GM12878 (cell line): ENCODE data around the gene TUBA8. TPM values are rescaled to one million over a fixed set of nuclear protein-coding genes. Genes with fewer than 3 reads are reported as not detected.

Source experiments
- ATAC-seq: fragments of 200-7000 bp; cut with Tn5 transposase; 3 replicates; pipeline ENCODE4 v1.9.1; 2020; ENCODE audit warnings: mild to moderate bottlenecking, moderate library complexity
- BruUV-seq: library from RNA; stranded (reverse); fragments of 400-500 nt; replicated peaks from 2 replicates; lab custom pipeline; 2021; lab: Mats Ljungman, UMichigan
- CTCF ChIA-PET: fragments of 300-600 bp; sonication (Branson Sonifier 250); formaldehyde crosslinking; extraction: SDS; loops from one replicate; lab custom pipeline; 2021; ENCODE audit warnings: inconsistent platforms; lab: Yijun Ruan, JAX
- POLR2A ChIA-PET: fragments of 350-600 bp; formaldehyde crosslinking; extraction: SDS; loops from one replicate; lab custom pipeline; 2021; ENCODE audit warnings: inconsistent platforms; lab: Charles Lee
- RAD21 ChIA-PET: fragments of 300-600 bp; sonication (Branson Sonifier 250); formaldehyde crosslinking; loops from one replicate; lab custom pipeline; 2023; ENCODE audit warnings: antibody characterized with exemption; ENCODE audit not compliant: unreplicated experiment; lab: Charles Lee
- SMC1A ChIA-PET: fragments of 300-600 bp; sonication (Branson Sonifier 250); formaldehyde crosslinking; loops from one replicate; lab custom pipeline; 2023; ENCODE audit not compliant: unreplicated experiment, uncharacterized antibody; lab: Charles Lee
- DNase-seq: peaks from one replicate; pipeline ENCODE4 v3.0.0-alpha.2; 2011; ENCODE audit warnings: low read depth, low spot score
- FAIRE-seq: peaks from 3 replicates; lab custom pipeline; 2011; peaks lifted over from hg19 to GRCh38; lab: Jason Lieb, UNC
- H2AFZ ChIP-seq: 2 replicates; pipeline ENCODE4 v1.6.0; 2011; ENCODE audit warnings: low read depth, low read length, control low read depth; ENCODE audit not compliant: control insufficient read depth
- H3K27ac ChIP-seq: 2 replicates; pipeline ENCODE4 v1.5.1; 2011; ENCODE audit warnings: control low read depth; ENCODE audit not compliant: control insufficient read depth, insufficient read depth
- H3K27me3 ChIP-seq, 2 experiments: replicated peaks in 1 of 2; 2 replicates each; pipeline versions ENCODE4 v1.6.0 to v1.6.1; 2011; ENCODE audit warnings: low read length in 1 of 2; ENCODE audit not compliant: control insufficient read depth in 2 of 2, insufficient read depth in 2 of 2
- H3K36me3 ChIP-seq, 2 experiments: 2 replicates each; pipeline ENCODE4 v1.5.1; 2011; ENCODE audit warnings: low read length in 1 of 2; ENCODE audit not compliant: control insufficient read depth in 2 of 2, insufficient read depth in 2 of 2
- H3K4me1 ChIP-seq: 2 replicates; pipeline ENCODE4 v1.6.1; 2011; ENCODE audit warnings: mild to moderate bottlenecking, low read length, moderate library complexity, mixed read lengths; ENCODE audit not compliant: control insufficient read depth, insufficient read depth
- H3K4me2 ChIP-seq: 2 replicates; pipeline ENCODE4 v1.6.0; 2011; ENCODE audit warnings: control low read depth; ENCODE audit not compliant: control insufficient read depth, insufficient read depth
- H3K4me3 ChIP-seq: fragments of 200-600 bp; sonication (generic); 2 replicates; pipeline ENCODE4 v1.5.1; 2016
- H3K79me2 ChIP-seq: 2 replicates; pipeline ENCODE4 v1.6.0; 2011; ENCODE audit warnings: low read length; ENCODE audit not compliant: control insufficient read depth, insufficient read depth
- H3K9ac ChIP-seq: 2 replicates; pipeline ENCODE4 v1.8.0; 2011; ENCODE audit warnings: low read length, control low read depth, mixed read lengths; ENCODE audit not compliant: control insufficient read depth, insufficient read depth
- H3K9me3 ChIP-seq: replicated peaks from 3 replicates; pipeline ENCODE4 v1.5.1; 2011; ENCODE audit warnings: mild to moderate bottlenecking, low read length; ENCODE audit not compliant: control insufficient read depth, insufficient read depth
- H4K20me1 ChIP-seq: 2 replicates; pipeline ENCODE4 v1.6.0; 2011; ENCODE audit not compliant: control insufficient read depth, insufficient read depth
- BHLHE40 ChIP-seq, 2 experiments: fragments of 450-650 bp in 1 of 2; IDR thresholded peaks; 2 replicates each; pipeline ENCODE4 v1.6.1; 2011 to 2017; ENCODE audit warnings: low read depth in 2 of 2, borderline replicate concordance in 1 of 2, improper control_type of control experiment in 1 of 2, low read length in 1 of 2, mild to moderate bottlenecking in 1 of 2
- CBX3 ChIP-seq: fragments of 200-600 bp; sonication (generic); IDR thresholded peaks from 2 replicates; pipeline ENCODE4 v1.6.1; 2016; ENCODE audit warnings: low read depth, borderline replicate concordance
- ESRRA ChIP-seq: IDR thresholded peaks from 2 replicates; pipeline ENCODE4 v1.6.1; 2012; ENCODE audit warnings: mild to moderate bottlenecking, low read length, improper control_type of control experiment
- GATAD2B ChIP-seq: fragments of 450-650 bp; conservative IDR thresholded peaks from 2 replicates; pipeline ENCODE4 v1.6.1; 2017; ENCODE audit warnings: low read depth, mild to moderate bottlenecking, moderate library complexity
- HCFC1 ChIP-seq: fragments of 150-350 bp; IDR thresholded peaks from 2 replicates; pipeline ENCODE4 v1.6.1; 2014; ENCODE audit warnings: low read length
- MTA2 ChIP-seq: fragments of 450-650 bp; IDR thresholded peaks from 2 replicates; pipeline ENCODE4 v1.6.1; 2016; ENCODE audit warnings: low read depth, mild to moderate bottlenecking, moderate library complexity
- NRF1 ChIP-seq: conservative IDR thresholded peaks from 2 replicates; pipeline ENCODE4 v1.6.1; 2011; ENCODE audit warnings: mild to moderate bottlenecking, low read depth, low read length, improper control_type of control experiment
- PAX8 ChIP-seq: fragments of 450-650 bp; IDR thresholded peaks from 2 replicates; pipeline ENCODE4 v1.6.1; 2017; ENCODE audit warnings: mild to moderate bottlenecking, moderate library complexity
- RCOR1 ChIP-seq: conservative IDR thresholded peaks from 2 replicates; pipeline ENCODE4 v1.6.1; 2012; ENCODE audit warnings: low read depth, low read length, improper control_type of control experiment
- SMC3 ChIP-seq: IDR thresholded peaks from 2 replicates; pipeline ENCODE4 v1.6.1; 2011; ENCODE audit warnings: low read length, improper control_type of control experiment, borderline replicate concordance
- TCF3 ChIP-seq: IDR thresholded peaks from 2 replicates; pipeline ENCODE4 v1.6.1; 2012; ENCODE audit warnings: low read depth, mild to moderate bottlenecking, low read length, borderline replicate concordance; ENCODE audit not compliant: insufficient read depth
- WGBS: methylation state at CpG from one replicate; pipeline ENCODE4 v1.1.6; 2016; ENCODE audit warnings: low lambda C conversion rate; ENCODE audit not compliant: insufficient replicate concordance, insufficient coverage; ENCODE audit errors: missing lambda C conversion rate; 5-methylcytosine and 5-hydroxymethylcytosine counted together
- in situ Hi-C: fragments of 300-500 bp; cut with MboI; formaldehyde crosslinking; loops from 9 replicates; pipeline ENCODE4 v1.14.3; 2018; ENCODE audit warnings: mixed read lengths
- intact Hi-C: fragments of 100-400 bp; cut with micrococcal nuclease; formaldehyde crosslinking; loops from one replicate; pipeline ENCODE4 v1.14.2; 2022; ENCODE audit not compliant: unreplicated experiment
- polyA plus RNA-seq, 11 experiments: library from polyadenylated mRNA; depleted of rRNA in 4 of 11; unstranded in 6 of 11; stranded (reverse) in 5 of 11; fragments of >200 nt; fragmentation: Nextera tagmentation in 4 of 11; fragmentation: Illumina TruSeq in 1 of 11; extraction: Ambion mirVana in 4 of 11; extraction: Trizol in 1 of 11; gene quantifications; 1 replicate in 1 of 11; 2 replicates in 10 of 11; pipeline versions ENCODE4 v1.2.1 to v1.2.3, GENCODE V29; 2011 to 2016; ENCODE audit warnings: inconsistent platforms in 2 of 11, missing spikeins in 2 of 11, low read depth in 1 of 11
- total RNA-seq, 4 experiments: library from RNA; depleted of rRNA in 3 of 4; stranded (reverse); fragments of >200 nt in 3 of 4; fragmentation: Illumina TruSeq in 1 of 4; extraction: Trizol in 1 of 4; gene quantifications; 2 replicates each; pipeline versions ENCODE4 v1.2.1 to v1.2.3, GENCODE V29; 2013 to 2021
- TF ChIP-seq, protein P1 (sequence below): fragments of 450-650 bp; IDR thresholded peaks from 2 replicates; pipeline ENCODE4 v1.6.1; 2017; ENCODE audit warnings: low read depth, mild to moderate bottlenecking, moderate library complexity
- TF ChIP-seq, protein P2 (sequence below): IDR thresholded peaks from 2 replicates; pipeline ENCODE4 v1.6.1; 2012; ENCODE audit warnings: low read length, inconsistent platforms
- TF ChIP-seq, protein P3 (sequence below): fragments of 450-650 bp; IDR thresholded peaks from 2 replicates; pipeline ENCODE4 v1.6.1; 2016; ENCODE audit warnings: mild to moderate bottlenecking
- TF ChIP-seq, protein P4 (sequence below): IDR thresholded peaks from 2 replicates; pipeline ENCODE4 v1.6.1; 2012; ENCODE audit warnings: low read depth, low read length, improper control_type of control experiment

TUBA8 gene
- total and polyA plus RNA-seq, 10 of the 15 experiments (the other 5 are each of a cell fraction or from before 2014, with no cell fraction given) = 2.2 to 30.3 (median 21.0) TPM

DNA sequence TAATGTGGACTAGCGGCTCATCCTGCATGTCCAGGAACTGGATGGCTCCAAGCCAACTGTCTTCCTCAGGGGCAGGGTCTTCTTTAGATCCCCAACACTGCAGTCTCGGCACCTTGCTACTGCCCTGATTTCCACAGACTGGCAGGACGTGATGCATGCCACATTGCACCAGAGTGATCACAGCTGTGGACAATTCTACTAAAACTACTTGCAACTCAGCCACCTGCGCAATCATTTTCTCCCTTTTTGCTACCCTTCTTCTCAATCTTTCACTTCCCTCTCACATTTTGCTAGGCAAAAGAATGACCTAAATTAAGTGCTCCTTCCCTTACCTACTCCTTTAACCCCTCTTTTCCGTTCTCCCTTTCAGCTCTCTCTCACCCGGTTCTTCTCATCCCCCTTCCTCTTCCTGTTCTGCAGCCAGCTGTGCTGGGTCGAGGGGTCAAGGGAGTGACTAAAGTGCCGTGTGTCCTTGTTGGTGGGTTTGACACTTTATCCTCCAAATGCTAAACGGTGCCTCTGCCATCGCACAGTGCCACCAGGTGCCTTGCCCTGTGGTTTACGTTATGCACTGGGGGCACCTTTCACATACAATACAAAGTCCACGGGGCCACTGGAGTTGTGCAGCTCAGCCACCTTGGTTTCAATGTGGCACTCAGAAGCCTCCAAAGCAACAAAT lies 44.3 kb upstream of the TUBA8 start (continued):
- TF ChIP-seq, protein P1, sequence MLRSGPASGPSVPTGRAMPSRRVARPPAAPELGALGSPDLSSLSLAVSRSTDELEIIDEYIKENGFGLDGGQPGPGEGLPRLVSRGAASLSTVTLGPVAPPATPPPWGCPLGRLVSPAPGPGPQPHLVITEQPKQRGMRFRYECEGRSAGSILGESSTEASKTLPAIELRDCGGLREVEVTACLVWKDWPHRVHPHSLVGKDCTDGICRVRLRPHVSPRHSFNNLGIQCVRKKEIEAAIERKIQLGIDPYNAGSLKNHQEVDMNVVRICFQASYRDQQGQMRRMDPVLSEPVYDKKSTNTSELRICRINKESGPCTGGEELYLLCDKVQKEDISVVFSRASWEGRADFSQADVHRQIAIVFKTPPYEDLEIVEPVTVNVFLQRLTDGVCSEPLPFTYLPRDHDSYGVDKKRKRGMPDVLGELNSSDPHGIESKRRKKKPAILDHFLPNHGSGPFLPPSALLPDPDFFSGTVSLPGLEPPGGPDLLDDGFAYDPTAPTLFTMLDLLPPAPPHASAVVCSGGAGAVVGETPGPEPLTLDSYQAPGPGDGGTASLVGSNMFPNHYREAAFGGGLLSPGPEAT = peak; percentile 54
- TF ChIP-seq MTA2 = peak; percentile 46
- no peak for TF ChIP-seq PAX8
- TF ChIP-seq BHLHE40 (IDR thresholded peaks at IDR 0.05; ENCODE audit: borderline replicate concordance in 1 of 2, low read depth in 2 of 2, low read length in 1 of 2) = no peak
- TF ChIP-seq, protein P2, sequence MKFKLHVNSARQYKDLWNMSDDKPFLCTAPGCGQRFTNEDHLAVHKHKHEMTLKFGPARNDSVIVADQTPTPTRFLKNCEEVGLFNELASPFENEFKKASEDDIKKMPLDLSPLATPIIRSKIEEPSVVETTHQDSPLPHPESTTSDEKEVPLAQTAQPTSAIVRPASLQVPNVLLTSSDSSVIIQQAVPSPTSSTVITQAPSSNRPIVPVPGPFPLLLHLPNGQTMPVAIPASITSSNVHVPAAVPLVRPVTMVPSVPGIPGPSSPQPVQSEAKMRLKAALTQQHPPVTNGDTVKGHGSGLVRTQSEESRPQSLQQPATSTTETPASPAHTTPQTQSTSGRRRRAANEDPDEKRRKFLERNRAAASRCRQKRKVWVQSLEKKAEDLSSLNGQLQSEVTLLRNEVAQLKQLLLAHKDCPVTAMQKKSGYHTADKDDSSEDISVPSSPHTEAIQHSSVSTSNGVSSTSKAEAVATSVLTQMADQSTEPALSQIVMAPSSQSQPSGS = no peak
- peak; percentile 44; the same call in 1 of the 2 replicates for TF ChIP-seq GATAD2B
- TF ChIP-seq NRF1 = no peak

DNA sequence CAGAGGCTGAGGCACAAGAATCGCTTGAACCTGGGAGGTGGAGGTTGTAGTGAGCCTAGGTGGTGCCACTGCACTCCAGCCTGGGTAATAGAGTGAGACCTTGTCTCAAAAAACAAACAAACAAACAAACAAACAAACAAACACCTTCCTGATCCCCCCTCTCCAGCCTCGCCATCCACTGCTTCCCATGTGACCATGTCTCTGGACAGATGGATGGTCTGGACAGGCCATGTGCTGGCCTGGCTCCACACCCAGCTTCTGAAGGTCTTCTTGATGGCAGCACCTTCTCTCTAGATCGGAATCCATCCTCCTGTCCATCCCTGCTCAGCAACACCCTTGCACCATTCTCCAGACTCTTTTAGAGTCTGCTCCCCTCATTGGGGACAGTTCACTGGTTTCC lies 43.5 kb upstream of the TUBA8 start:
- in situ Hi-C loops = loop anchor here (5.0 kb wide), 1 partner anchor 235 kb away; no protein-coding TSS in a partner anchor
- no peaks in the 10 kb centered on the region for H3K36me3 ChIP-seq
- TF ChIP-seq, protein P3, sequence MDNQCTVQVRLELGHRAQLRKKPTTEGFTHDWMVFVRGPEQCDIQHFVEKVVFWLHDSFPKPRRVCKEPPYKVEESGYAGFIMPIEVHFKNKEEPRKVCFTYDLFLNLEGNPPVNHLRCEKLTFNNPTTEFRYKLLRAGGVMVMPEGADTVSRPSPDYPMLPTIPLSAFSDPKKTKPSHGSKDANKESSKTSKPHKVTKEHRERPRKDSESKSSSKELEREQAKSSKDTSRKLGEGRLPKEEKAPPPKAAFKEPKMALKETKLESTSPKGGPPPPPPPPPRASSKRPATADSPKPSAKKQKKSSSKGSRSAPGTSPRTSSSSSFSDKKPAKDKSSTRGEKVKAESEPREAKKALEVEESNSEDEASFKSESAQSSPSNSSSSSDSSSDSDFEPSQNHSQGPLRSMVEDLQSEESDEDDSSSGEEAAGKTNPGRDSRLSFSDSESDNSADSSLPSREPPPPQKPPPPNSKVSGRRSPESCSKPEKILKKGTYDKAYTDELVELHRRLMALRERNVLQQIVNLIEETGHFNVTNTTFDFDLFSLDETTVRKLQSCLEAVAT = no peak
- no peak for TF ChIP-seq ESRRA
- TF ChIP-seq CBX3 = no peak
- TF ChIP-seq HCFC1 = no peak
- no peak for TF ChIP-seq RCOR1
- TF ChIP-seq, protein P4, sequence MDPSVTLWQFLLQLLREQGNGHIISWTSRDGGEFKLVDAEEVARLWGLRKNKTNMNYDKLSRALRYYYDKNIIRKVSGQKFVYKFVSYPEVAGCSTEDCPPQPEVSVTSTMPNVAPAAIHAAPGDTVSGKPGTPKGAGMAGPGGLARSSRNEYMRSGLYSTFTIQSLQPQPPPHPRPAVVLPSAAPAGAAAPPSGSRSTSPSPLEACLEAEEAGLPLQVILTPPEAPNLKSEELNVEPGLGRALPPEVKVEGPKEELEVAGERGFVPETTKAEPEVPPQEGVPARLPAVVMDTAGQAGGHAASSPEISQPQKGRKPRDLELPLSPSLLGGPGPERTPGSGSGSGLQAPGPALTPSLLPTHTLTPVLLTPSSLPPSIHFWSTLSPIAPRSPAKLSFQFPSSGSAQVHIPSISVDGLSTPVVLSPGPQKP = no peak
- TF ChIP-seq TCF3 = no peak
- no peak for TF ChIP-seq SMC3
- H3K27ac ChIP-seq = no peak overlapping the region
- DNase-seq (no peak), FAIRE-seq (no peak), ATAC-seq (no peak)
- no peak overlapping the region for H3K9ac ChIP-seq
- H3K4me2 ChIP-seq = no peak overlapping the region; the same call in 1 of the 2 replicates
- ChIA-PET CTCF (interaction anchor here (5.6 kb wide), 1 partner anchor 10 kb away, joined by 34 read pairs; the partner anchor contains the start of gene PEX26), SMC1A (interaction anchor here (3.3 to 8.7 kb wide), 2 partner anchors 10 kb away, joined by 32 to 67 read pairs; partner anchors contain the start of gene PEX26), RAD21 (interaction anchor here (1.6 to 3.5 kb wide), 3 partner anchors 9 to 57 kb away, joined by 5 to 33 read pairs (median 18); partner anchors contain the start of gene PEX26), POLR2A (interaction anchor here (2.4 kb wide), 2 partner anchors 9 to 10 kb away, joined by 8 to 11 read pairs; no protein-coding TSS in a partner anchor)
- no peak overlapping the region for H3K4me3 ChIP-seq
- H3K9me3 ChIP-seq = no peaks in the 10 kb centered on the region
- H2AFZ ChIP-seq = no peak overlapping the region
- BruUV-seq = no TSS peak
- intact Hi-C loops = loop anchor here (5.0 kb wide), 1 partner anchor 40 kb away; no protein-coding TSS in a partner anchor
- no peaks in the 10 kb centered on the region for H3K27me3 ChIP-seq
- H3K4me1 ChIP-seq = peaks cover 31% of the 10 kb centered on the region
- H3K79me2 ChIP-seq = no peaks in the 10 kb centered on the region
- WGBS = 40% methylated on average over 3 of the region's 3 CpGs
- H4K20me1 ChIP-seq = no peaks in the 10 kb centered on the region
